ENCODE measurements around the gene PIK3R3.

Gene PIK3R3

DNA sequence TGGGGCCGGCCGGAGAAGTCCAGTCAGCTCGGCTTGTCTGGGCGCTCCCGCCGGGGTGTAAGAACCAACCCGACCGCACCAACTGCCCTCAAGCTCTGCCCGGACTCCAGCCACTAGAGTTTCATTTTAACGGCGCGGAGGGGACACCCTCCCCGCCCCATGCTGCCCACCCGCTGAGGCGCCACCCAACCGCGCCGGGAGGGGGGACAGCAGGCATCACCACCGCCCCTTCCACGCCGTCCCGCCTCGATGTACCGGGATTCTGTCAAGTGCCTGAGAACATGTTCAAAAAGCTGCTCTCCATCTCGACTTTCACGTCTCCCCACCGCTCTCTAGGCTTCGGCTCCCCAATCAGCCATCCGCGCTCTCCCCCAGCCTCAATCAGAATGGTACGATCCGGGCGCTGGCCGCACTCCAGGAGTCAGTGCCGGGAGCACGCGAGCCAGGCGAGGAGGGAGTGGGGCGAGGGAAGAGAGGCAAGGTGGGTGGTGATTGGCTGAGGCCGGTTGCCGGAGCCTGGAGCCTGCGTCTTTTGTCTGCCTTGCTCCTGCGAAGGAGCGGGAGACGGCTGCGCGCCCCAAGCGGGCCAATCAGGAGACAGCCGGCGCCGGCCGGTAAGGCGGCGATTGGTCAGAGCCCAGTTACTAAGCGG is at the start of gene PIK3R3:
Gene PIK3R3, minus strand, starts transcription at position 101 of the 652 bp plus-strand sequence. CDS start 677 bp downstream, outside the sequence.
- DNase-seq (ENCODE audit: low spot score): peak; percentile 87

- DNase-seq (ENCODE audit: low spot score): no peak
Observed at GRCh38 chr1:46181343-46182260, 49.2 kb upstream of the PIK3R3 start.

- no peak for DNase-seq (ENCODE audit: low spot score)
Observed at GRCh38 chr1:46180082-46180616, 47.7 kb upstream of the PIK3R3 start.

DNA sequence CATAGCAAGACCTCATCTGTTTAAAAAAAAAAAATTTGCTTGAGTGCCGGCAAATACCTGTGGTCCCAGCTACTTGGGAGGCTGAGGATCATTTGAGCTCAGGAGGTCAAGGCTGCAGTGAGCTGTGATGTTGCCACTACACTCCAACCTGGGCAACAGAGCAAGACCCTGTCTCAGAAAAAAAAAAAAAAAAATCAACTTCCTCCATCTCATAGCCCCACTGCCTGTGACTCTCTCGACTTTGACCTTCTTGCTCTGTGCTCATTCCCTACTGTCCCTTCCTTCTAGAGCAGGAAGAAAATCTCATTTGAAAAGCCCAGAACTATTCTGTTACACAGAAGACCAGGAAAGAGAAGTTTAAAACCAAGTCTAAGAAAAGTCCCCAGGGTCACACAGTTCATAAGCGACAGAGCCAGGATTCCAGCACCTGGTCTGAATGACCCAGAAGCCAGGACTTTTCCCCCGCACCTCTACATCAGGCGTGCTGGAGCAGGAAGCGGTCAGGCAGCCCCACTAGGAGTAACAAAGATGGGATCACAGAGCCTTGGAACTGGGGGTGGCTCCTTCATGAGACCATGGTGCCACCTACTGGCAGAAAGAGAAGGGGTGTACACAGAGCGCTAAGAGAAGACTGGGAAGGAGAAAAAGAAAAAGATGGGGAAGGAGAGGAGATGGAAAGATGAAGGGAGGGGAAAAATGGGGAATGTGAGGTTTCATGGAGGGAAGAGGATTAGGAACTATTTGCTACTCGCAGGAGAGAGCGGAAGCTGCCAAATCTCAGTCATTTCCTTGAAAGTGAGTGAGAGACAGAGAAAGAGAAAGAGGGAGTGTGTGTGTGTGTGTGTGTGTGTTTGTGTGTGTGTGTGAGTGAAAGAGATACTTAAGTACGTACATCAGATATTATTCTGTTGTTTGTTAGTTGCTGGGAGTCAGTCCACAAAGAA is 47.0 kb upstream of the PIK3R3 start:
- DNase-seq (ENCODE audit: low spot score): peak; percentile 87

DNA sequence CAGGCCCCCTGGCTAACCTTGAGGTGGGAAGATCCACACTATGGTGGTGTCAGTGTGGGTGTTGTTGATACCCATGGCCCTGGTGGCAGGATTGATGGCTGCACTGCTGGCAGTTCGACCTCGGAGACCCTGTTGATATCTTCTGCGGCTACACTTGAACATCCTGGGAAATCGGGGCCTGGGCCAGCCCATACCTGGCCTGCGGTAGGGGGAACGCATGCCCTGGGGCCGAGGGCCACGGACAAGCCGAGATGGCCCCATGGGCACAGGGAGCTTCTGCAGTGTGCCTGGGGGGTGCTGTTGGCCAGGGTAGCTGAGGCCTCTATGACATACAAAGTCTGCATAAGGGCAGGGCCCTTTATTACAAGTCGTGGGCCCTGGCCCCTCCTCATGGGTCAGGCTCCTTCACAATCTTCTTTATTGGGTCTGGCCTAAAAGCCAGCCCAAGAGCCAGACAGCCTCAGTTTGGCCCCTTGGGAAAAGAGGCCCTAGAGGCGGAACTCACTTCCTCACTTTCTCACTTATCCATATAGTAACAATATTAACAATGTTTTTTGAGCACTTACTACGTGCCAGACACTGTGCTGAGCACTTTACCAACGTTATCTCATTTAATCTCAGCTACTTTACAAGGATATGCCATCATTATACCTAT is 43.9 kb upstream of the PIK3R3 start, which contains the start of gene P3R3URF:
Gene P3R3URF, minus strand, starts transcription at position 278 of the 655 bp plus-strand sequence. Its CDS starts 17 bp downstream, at position 261.
- no peak for DNase-seq (ENCODE audit: low spot score)

DNA sequence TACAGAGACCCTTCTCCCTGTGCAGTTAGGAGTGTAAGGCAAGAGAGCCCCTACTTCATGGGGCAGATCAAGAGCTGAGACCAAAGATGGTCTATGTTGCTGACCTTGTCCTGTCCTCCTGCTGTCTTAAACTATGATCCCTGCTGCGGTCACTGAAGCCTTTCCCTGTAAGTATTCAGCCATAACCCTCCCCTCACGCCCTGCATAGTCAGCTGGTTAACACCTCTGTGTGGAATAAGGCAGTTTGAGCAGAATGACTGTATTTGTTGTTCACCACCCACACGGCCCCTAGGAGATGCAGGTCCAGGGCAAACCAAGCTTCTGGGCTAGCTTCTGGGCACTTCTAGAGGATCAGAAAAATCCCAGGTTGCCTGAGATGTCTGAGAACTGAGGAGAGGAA is 42.8 kb upstream of the PIK3R3 start:
- DNase-seq (ENCODE audit: low spot score): no peak

- DNase-seq (ENCODE audit: low spot score): no peak
Observed at GRCh38 chr1:46174448-46175231, 42.2 kb upstream of the PIK3R3 start, which contains the start of gene TSPAN1. Gene TSPAN1 (plus strand): TSS chr1:46175087. CDS start chr1:46181108, 6,021 bp downstream.

GRCh38 chr1:46173361-46173856 is 41.0 kb upstream of the PIK3R3 start:
- no peak for DNase-seq (ENCODE audit: low spot score)

DNA sequence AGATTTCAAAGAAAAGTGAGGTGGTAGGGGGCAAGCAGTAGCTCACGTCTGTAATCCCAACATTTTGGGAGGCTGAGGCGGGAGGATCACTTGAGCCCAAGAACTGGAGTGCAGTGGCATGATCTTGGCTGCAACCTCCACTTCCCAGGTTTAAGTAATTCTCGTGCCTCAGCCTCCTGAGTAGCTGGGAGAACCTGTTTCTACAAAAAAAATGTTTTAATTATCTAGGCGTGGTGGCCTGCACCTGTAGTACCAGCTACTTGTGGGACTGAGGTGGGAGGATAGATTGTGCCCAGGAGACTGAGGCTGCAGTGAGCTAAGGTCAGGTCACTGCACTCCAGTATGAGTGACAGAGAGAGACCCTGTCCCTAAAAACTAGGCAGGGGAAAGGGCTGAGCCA is 39.9 kb upstream of the PIK3R3 start:
- no peak for DNase-seq (ENCODE audit: low spot score)

DNA sequence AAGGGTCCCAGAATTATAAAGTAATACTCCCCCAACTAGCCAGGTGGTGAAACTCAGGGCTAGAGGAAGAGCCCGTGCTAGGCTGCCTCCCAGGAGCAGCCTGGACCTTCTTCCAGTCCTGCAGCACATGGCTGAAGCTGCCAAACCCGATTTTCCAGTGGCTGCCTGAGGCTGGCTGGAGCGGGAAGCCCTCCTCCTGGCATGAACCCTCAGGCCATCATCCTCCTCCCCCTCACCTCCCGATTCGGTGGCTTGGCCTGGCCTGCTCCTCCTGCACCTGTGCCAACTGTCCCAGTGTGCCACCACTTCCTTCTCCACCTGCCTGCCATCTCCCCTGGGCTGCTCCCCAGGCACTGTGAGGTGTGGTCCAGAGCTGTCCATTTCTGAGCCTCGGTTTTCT is 39.4 kb upstream of the PIK3R3 start:
- no peak for DNase-seq (ENCODE audit: low spot score)

DNA sequence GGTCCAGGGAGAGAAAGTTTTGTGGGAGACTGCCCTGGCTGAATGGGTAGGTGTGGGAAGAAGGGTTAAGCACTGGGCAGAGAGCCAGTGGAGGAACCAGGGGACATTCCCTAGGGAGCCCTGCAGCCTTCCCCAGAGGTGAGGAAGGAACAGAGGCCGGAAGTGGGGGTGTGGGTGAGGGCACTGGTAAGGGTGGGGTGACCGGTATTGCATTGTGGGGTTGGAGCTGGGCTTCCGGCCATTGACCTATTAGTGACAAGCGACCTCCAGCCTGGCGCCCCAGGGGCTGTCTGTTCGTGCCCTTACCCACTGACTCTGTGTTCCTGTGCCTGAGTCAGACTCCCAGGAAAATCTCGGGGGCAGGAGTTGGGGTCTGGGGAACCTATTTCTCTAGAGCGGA is 38.9 kb upstream of the PIK3R3 start:
- DNase-seq (ENCODE audit: low spot score): no peak

DNA sequence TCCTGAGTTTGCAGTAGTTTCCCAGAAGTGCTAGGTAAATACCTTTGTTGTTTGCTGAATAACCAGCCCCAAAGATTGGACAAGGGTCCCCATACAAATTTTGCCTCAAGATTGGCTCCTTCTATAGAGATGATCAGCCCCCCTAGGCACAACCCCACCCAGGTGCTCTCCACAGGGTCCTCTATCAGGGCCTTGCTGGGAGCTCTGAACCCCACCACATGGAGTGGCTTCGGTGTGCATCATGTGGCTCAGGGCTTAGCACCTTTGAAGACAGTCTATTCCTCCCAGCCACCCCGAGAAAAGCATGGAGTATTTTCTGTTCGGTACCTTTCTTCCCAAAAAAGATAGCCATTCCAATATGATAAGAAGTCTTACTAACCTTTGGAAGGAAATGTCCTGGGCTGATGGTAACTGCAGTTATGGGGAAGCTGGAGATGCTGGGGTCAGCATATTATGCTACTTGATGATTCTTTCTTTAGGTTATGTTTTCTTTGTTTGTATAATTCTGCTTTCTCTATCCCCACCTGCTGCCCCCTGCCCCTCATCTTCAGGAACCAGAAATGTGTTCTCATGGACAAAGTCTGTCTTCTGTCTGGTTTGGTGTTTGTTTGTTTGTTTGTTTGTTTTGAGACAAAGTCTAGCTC is 37.5 kb upstream of the PIK3R3 start:
- DNase-seq (ENCODE audit: low spot score): no peak

DNA sequence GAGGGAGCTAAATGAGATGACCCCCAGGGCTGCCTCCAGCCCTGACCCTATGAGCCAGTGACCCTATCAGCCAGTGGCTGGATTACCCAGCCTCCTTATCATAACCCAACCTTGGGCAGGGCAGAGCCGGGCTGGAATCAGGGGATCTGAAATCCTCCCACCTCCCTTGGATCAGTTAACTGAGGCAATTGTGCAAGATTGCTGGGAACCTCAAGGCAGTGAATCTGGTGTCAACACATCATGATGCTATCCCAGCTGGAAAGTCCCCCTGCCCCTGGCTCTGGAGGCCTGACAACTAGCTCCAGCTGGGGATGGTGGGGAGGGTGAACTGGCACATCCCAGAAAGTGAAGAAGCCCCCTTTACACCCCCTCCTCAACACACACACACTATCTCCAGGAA is 36.0 kb upstream of the PIK3R3 start:
- DNase-seq (ENCODE audit: low spot score): no peak

GRCh38 chr1:46166521-46167462 is 34.4 kb upstream of the PIK3R3 start:
- no peak for DNase-seq (ENCODE audit: low spot score)

- no peak for DNase-seq (ENCODE audit: low spot score)
Observed at GRCh38 chr1:46160212-46160611, 27.8 kb upstream of the PIK3R3 start.

- no peak for DNase-seq (ENCODE audit: low spot score)
Observed at GRCh38 chr1:46159516-46159915, 27.1 kb upstream of the PIK3R3 start.

DNA sequence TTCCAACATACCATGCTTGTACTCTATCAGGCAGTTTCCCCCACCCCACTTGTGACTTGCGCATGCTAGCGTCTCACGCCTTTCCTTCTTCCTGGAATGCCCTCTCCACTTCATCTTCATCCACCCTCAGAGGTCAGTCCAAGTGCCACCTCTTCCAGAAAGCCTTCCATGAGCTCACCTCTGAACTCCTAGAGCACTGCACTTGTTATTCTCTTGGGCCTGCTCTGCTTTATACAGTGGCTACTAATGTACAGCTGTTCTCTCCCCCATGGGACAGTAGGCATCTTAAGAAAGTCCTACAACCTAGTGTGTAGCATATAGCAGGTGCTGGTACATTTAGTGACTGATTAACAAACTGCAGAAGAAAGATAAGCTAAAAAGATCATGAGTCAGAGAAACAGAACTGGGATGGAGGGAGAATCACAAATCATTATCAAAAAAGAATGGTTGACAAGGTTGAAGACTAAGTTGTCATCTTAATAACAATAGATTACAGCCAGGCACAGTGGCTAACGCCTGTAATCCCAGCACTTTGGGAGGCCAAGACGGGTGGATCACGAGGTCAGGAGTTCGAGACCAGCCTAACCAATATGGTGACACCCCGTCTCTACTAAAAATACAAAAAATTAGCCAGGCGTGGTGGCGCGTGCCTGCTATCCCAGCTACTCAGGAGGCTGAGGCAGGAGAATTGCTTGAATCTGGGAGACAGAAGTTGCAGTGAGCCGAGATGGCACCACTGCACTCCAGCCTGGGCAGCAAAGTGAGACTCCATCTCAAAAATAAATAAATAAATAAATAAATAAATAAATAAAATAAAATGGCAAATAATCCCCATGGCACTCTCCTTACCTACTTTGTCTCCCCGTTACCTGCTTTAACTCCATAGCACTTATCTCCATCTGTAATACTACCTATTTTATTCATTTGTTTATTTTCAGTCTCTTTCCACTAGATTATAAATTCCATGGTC is 26.2 kb upstream of the PIK3R3 start:
- DNase-seq (ENCODE audit: low spot score): no peak

All from HuH-7.5 (cell line).